Neural cell (in vitro differentiated cells): ENCODE measurements around the gene LACC1.

Experiments
- CTCF ChIP-seq: fragments of 450-650 bp; IDR thresholded peaks from 2 replicates; pipeline ENCODE4 v1.5.1; 2014; ENCODE audit warnings: antibody characterized with exemption, mild to moderate bottlenecking, moderate library complexity; ENCODE audit not compliant: poor library complexity, severe bottlenecking
- EP300 ChIP-seq: fragments of 450-650 bp; conservative IDR thresholded peaks from 2 replicates; pipeline ENCODE4 v1.6.1; 2014; ENCODE audit warnings: antibody characterized with exemption, mild to moderate bottlenecking, moderate library complexity; ENCODE audit not compliant: poor library complexity, severe bottlenecking
- EZH2 ChIP-seq: fragments of 200-600, 300-800 bp; shearing (Covaris generic), sonication (generic); IDR thresholded peaks from 2 replicates; pipeline ENCODE4 v1.6.1; 2014; ENCODE audit warnings: antibody characterized with exemption, low read length, borderline replicate concordance, mild to moderate bottlenecking; ENCODE audit not compliant: insufficient read depth, poor library complexity, severe bottlenecking
- MXI1 ChIP-seq: fragments of 450-650 bp; conservative IDR thresholded peaks from 2 replicates; pipeline ENCODE4 v1.6.1; 2014; ENCODE audit warnings: antibody characterized with exemption, mild to moderate bottlenecking; ENCODE audit not compliant: poor library complexity, severe bottlenecking
- RAD21 ChIP-seq: fragments of 450-650 bp; conservative IDR thresholded peaks from 2 replicates; pipeline ENCODE4 v1.6.1; 2014; ENCODE audit warnings: antibody characterized with exemption, mild to moderate bottlenecking, moderate library complexity
- REST ChIP-seq: IDR thresholded peaks from 2 replicates; pipeline ENCODE4 v1.6.1; 2012; ENCODE audit warnings: borderline replicate concordance
- SMC3 ChIP-seq: fragments of 450-650 bp; conservative IDR thresholded peaks from 2 replicates; pipeline ENCODE4 v1.6.1; 2014; ENCODE audit warnings: antibody characterized with exemption, mild to moderate bottlenecking, moderate library complexity; ENCODE audit not compliant: poor library complexity
- TAF1 ChIP-seq: IDR thresholded peaks from 2 replicates; pipeline ENCODE4 v1.6.1; 2012; ENCODE audit warnings: low read depth

- TF ChIP-seq EZH2 (no peak), CTCF (no peak), REST (no peak), EP300 (no peak), RAD21 (no peak), TAF1 (no peak), SMC3 (no peak), MXI1 (no peak)
These were observed 50.2 kb downstream of the LACC1 start for GRCh38 chr13:43929947-43930346.
